Liver (tissue), 3 donors: Measurements from ENCODE around the gene CCR3.

Experiments used
- ATF3 ChIP-seq: IDR thresholded peaks from 2 replicates; pipeline ENCODE4 v1.6.1; 2016; ENCODE audit warnings: antibody characterized with exemption
- CTCF ChIP-seq: fragments of 150-350 bp; IDR thresholded peaks from 2 replicates; pipeline ENCODE4 v1.5.1; 2017; ENCODE audit warnings: improper control_type of control experiment, low read depth, low read length; ENCODE audit not compliant: missing input control
- EGR1 ChIP-seq, 2 donors: IDR thresholded peaks; 2 replicates each; pipeline ENCODE4 v1.6.1; 2016 to 2018; ENCODE audit warnings: antibody characterized with exemption in 2 of 2, low read depth in 2 of 2
- FOXA2 ChIP-seq: IDR thresholded peaks from 2 replicates; pipeline ENCODE4 v1.6.1; 2016; ENCODE audit warnings: antibody characterized with exemption
- JUND ChIP-seq, 2 donors: IDR thresholded peaks; 2 replicates each; pipeline ENCODE4 v1.6.1; 2016; ENCODE audit warnings: antibody characterized with exemption in 2 of 2
- MAX ChIP-seq: IDR thresholded peaks from 2 replicates; pipeline ENCODE4 v1.6.1; 2016; ENCODE audit warnings: antibody characterized with exemption
- NR2F2 ChIP-seq: IDR thresholded peaks from 2 replicates; pipeline ENCODE4 v1.6.1; 2016; ENCODE audit warnings: antibody characterized with exemption
- RAD21 ChIP-seq, 2 donors: IDR thresholded peaks; 2 replicates each; pipeline ENCODE4 v1.6.1; 2016; ENCODE audit warnings: antibody characterized with exemption in 2 of 2, mild to moderate bottlenecking in 2 of 2
- REST ChIP-seq: IDR thresholded peaks from 2 replicates; pipeline ENCODE4 v1.6.1; 2016; ENCODE audit warnings: antibody characterized with exemption, mild to moderate bottlenecking
- RXRA ChIP-seq, 2 donors: IDR thresholded peaks; 2 replicates each; pipeline ENCODE4 v1.6.1; 2017 to 2018; ENCODE audit warnings: antibody characterized with exemption in 2 of 2, mild to moderate bottlenecking in 1 of 2
- TAF1 ChIP-seq: conservative IDR thresholded peaks from 2 replicates; pipeline ENCODE4 v1.6.1; 2016; ENCODE audit warnings: antibody characterized with exemption, mild to moderate bottlenecking
- YY1 ChIP-seq: IDR thresholded peaks from 2 replicates; pipeline ENCODE4 v1.6.1; 2016; ENCODE audit warnings: antibody characterized with exemption, mild to moderate bottlenecking
- TF ChIP-seq, protein P1 (sequence below): IDR thresholded peaks from 2 replicates; pipeline ENCODE4 v1.6.1; 2016; ENCODE audit warnings: antibody characterized with exemption
- donor health status: healthy.
- donor health status: healthy.

- no peak for TF ChIP-seq CTCF
- TF ChIP-seq RAD21 (IDR thresholded peaks at IDR 0.05), result no peak
- TF ChIP-seq NR2F2, result no peak
- TF ChIP-seq, protein P1, sequence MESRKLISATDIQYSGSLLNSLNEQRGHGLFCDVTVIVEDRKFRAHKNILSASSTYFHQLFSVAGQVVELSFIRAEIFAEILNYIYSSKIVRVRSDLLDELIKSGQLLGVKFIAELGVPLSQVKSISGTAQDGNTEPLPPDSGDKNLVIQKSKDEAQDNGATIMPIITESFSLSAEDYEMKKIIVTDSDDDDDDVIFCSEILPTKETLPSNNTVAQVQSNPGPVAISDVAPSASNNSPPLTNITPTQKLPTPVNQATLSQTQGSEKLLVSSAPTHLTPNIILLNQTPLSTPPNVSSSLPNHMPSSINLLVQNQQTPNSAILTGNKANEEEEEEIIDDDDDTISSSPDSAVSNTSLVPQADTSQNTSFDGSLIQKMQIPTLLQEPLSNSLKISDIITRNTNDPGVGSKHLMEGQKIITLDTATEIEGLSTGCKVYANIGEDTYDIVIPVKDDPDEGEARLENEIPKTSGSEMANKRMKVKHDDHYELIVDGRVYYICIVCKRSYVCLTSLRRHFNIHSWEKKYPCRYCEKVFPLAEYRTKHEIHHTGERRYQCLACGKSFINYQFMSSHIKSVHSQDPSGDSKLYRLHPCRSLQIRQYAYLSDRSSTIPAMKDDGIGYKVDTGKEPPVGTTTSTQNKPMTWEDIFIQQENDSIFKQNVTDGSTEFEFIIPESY, result no peak
- TF ChIP-seq JUND (IDR thresholded peaks at IDR 0.05), result no peak
- TF ChIP-seq TAF1, result no peak
- no peak for TF ChIP-seq MAX
- TF ChIP-seq EGR1 (IDR thresholded peaks at IDR 0.05; ENCODE audit: low read depth in 2 of 2), result no peak
- TF ChIP-seq YY1, result no peak
- no peak for TF ChIP-seq ATF3
- no peak for TF ChIP-seq RXRA (IDR thresholded peaks at IDR 0.05)
- TF ChIP-seq FOXA2, result no peak
- TF ChIP-seq REST, result no peak
Observed at GRCh38 chr3:46316206-46316605, 73.9 kb downstream of the CCR3 start.
